ENCODE results near the gene SLC24A1.

The SLC24A1 gene

GRCh38 chr15:65621638-65622037 is at the start of gene SLC24A1:
SLC24A1 (plus strand) TSS chr15:65621938; CDS start chr15:65624081, 2,143 bp downstream.
- DNase-seq (ENCODE audit: extremely low spot score), result no peak
- TF ChIP-seq CTCF (IDR thresholded peaks at IDR 0.05; ENCODE audit: control extremely low read depth, extremely low read depth, low read depth, missing control alignments), result no peak
- ChIA-PET CTCF (interaction anchor here (0.9 to 3.4 kb wide), 6 partner anchors 9 to 37 kb away, joined by 3 to 24 read pairs (median 4); partner anchors contain the start of gene INTS14), POLR2A (interaction anchor here (1.0 kb wide), 1 partner anchor 11 kb away, joined by 3 read pairs; the partner anchor contains the start of gene INTS14)

GRCh38 chr15:65571971-65572370 is 49.8 kb upstream of the SLC24A1 start:
- POLR2A ChIA-PET, result no interaction called here
- DNase-seq (ENCODE audit: extremely low spot score), result peak; percentile 19
- no peak for TF ChIP-seq CTCF (IDR thresholded peaks at IDR 0.05; ENCODE audit: control extremely low read depth, extremely low read depth, low read depth, missing control alignments)
- CTCF ChIA-PET, result interaction anchor here (1.0 to 1.3 kb wide), 3 partner anchors 13 to 39 kb away, joined by 3 to 4 read pairs (median 3); partner anchors contain the start of gene INTS14

- no peak for TF ChIP-seq CTCF (IDR thresholded peaks at IDR 0.05; ENCODE audit: control extremely low read depth, extremely low read depth, low read depth, missing control alignments)
- POLR2A ChIA-PET, result no interaction called here
- DNase-seq (ENCODE audit: extremely low spot score), result no peak
- CTCF ChIA-PET, result no interaction called here
Measured at GRCh38 chr15:65576664-65577063, 45.1 kb upstream of the SLC24A1 start.

GRCh38 chr15:65577129-65577996 is 44.4 kb upstream of the SLC24A1 start:
- no peak for DNase-seq (ENCODE audit: extremely low spot score)
- TF ChIP-seq CTCF (IDR thresholded peaks at IDR 0.05; ENCODE audit: control extremely low read depth, extremely low read depth, low read depth, missing control alignments), result no peak
- POLR2A ChIA-PET, result no interaction called here
- CTCF ChIA-PET, result interaction anchor here (0.8 kb wide), 1 partner anchor 10 kb away, joined by 3 read pairs; no protein-coding TSS in a partner anchor

- TF ChIP-seq CTCF (IDR thresholded peaks at IDR 0.05; ENCODE audit: control extremely low read depth, extremely low read depth, low read depth, missing control alignments), result no peak
- no peak for DNase-seq (ENCODE audit: extremely low spot score)
- ChIA-PET CTCF (interaction anchor here (1.0 to 2.4 kb wide), 2 partner anchors 9 to 11 kb away, joined by 3 to 14 read pairs; no protein-coding TSS in a partner anchor), POLR2A (interaction anchor here (0.5 kb wide), 1 partner anchor 74 kb away, joined by 5 read pairs; no protein-coding TSS in a partner anchor)
Measured at GRCh38 chr15:65578904-65579728, 42.6 kb upstream of the SLC24A1 start.

- CTCF ChIA-PET, result interaction anchor here (1.3 to 2.4 kb wide), 3 partner anchors 11 to 63 kb away, joined by 3 to 14 read pairs (median 6); no protein-coding TSS in a partner anchor
- DNase-seq (ENCODE audit: extremely low spot score), result no peak
- POLR2A ChIA-PET, result no interaction called here
Measured at GRCh38 chr15:65579762-65580161, 42.0 kb upstream of the SLC24A1 start.

More at GRCh38 chr15:65579762-65580161, 42.0 kb upstream of the SLC24A1 start:
- TF ChIP-seq CTCF (IDR thresholded peaks at IDR 0.05; ENCODE audit: control extremely low read depth, extremely low read depth, low read depth, missing control alignments), result no peak
